ENCODE measurements around the gene CRPPA. TPM values are rescaled to one million over a fixed set of nuclear protein-coding genes. Genes with fewer than 3 reads are reported as not detected.
A peak's percentile ranks its signal among the peaks of the same experiment; 100 is the strongest.
"Not testable (repeated sequence)": the region's sequence is repeated elsewhere in the genome, so short reads cannot be mapped to it uniquely, and the experiment has no call there.

Gene CRPPA
- polyA plus RNA-seq, 10 donors, result 3.4 to 5.4 (median 4.4) TPM

- DNase-seq, result peak in 1 of 3 donors; percentile 42
Observed at GRCh38 chr7:16398146-16399017, 23.0 kb downstream of the CRPPA start.

GRCh38 chr7:16397501-16398145, 23.7 kb downstream of the CRPPA start:
- DNase-seq, result no peak

- no peak for DNase-seq
Observed at GRCh38 chr7:16396766-16397500, 24.4 kb downstream of the CRPPA start.

GRCh38 chr7:16395121-16395520, 26.2 kb downstream of the CRPPA start:
- DNase-seq, result no peak

DNA sequence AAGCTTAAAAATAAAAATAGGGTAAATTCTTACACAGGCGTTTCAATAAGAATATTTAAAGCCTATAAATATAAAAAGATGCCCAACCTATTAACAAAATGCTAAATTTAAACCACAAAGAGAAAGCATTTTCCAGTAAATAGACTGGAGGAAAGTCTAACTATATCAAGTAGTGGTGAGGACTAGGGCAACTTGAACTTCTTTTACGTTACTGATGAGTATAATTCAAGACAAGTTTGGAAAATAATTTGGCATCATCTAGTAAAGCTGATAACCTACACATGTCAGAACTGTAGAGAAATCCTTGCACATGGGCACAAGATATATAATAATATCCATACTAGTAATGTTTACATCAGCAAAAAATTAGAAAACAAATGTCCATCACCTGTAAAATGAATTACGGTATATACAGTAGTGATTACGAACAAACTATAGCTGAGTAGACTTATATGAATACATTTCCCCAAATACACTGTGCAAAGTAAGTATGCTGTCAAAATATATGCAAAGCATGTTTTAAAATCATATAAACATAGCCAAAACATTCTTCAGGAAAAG, 27.4 kb downstream of the CRPPA start:
- no peak for DNase-seq

GRCh38 chr7:16392990-16393523, 28.3 kb downstream of the CRPPA start:
- no peak for DNase-seq

- DNase-seq, result not testable (repeated sequence)
Observed at GRCh38 chr7:16383786-16384185, 37.6 kb downstream of the CRPPA start.

DNA sequence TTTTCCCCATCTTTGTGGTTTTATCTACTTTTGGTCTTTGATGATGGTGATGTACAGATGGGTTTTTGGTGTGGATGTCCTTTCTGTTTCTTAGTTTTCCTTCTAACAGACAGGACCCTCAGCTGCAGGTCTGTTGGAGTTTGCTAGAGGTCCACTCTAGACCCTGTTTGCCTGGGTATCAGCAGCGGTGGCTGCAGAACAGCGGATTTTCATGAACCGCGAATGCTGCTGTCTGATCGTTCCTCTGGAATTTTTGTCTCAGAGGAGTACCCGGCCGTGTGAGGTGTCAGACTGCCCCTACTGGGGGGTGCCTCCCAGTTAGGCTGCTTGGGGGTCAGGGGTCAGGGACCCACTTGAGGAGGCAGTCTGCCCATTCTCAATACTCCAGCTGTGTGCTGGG, 38.2 kb downstream of the CRPPA start:
- not testable (repeated sequence) for DNase-seq

Other genes starting within 250 kb of the CRPPA start
- 10 to 100 TPM in 8 of 10 donors, 1 to 10 TPM in 2; 5.7 to 27.6 (median 21.1) TPM for gene SOSTDC1, start 44.2 kb upstream of the CRPPA start, polyA plus RNA-seq (ENCODE audit: insufficient read length in 10 of 10)
- gene LRRC72, start 105.3 kb upstream of the CRPPA start, polyA plus RNA-seq (ENCODE audit: insufficient read length in 10 of 10), result not detected
- gene ANKMY2, start 224.2 kb upstream of the CRPPA start, polyA plus RNA-seq (ENCODE audit: insufficient read length in 10 of 10), result 10 to 100 TPM; 18.6 to 28.8 (median 24.9) TPM
- gene BZW2, start 224.6 kb upstream of the CRPPA start, polyA plus RNA-seq (ENCODE audit: insufficient read length in 10 of 10), result 100 to 1,000 TPM; 138 to 233 (median 179) TPM

All from muscle of back (tissue), 11 donors.